IMR-90 (cell line): Measurements from ENCODE around the gene DBH. TPM values are rescaled to one million over a fixed set of nuclear protein-coding genes. Genes with fewer than 3 reads are reported as not detected.

Source experiments
- ATAC-seq: fragments of 200-7000 bp; cut with Tn5 transposase; 2 replicates; pipeline ENCODE4 v1.9.1; 2020; ENCODE audit warnings: low read depth, mild to moderate bottlenecking, moderate library complexity
- BruUV-seq: library from RNA; stranded (reverse); fragments of 400-500 nt; replicated peaks from 2 replicates; lab custom pipeline; 2021; lab: Mats Ljungman, UMichigan
- CTCF ChIA-PET: fragments of 300-600 bp; formaldehyde crosslinking; extraction: SDS; loops from one replicate; lab custom pipeline; 2021; ENCODE audit warnings: antibody characterized with exemption; lab: Yijun Ruan, JAX
- POLR2A ChIA-PET: fragments of 300-600 bp; sonication (Branson Sonifier 250); formaldehyde crosslinking; loops from one replicate; lab custom pipeline; 2022; ENCODE audit warnings: antibody characterized with exemption; ENCODE audit not compliant: unreplicated experiment; lab: Charles Lee
- DNase-seq: peaks from one replicate; pipeline ENCODE4 v3.0.0; 2013
- H2AFZ ChIP-seq: replicated peaks from 2 replicates; pipeline ENCODE3; 2013; ENCODE audit warnings: low read length, mild to moderate bottlenecking; ENCODE audit not compliant: poor library complexity
- H2AK5ac ChIP-seq: 2 replicates; pipeline ENCODE4 v1.6.1; 2013; ENCODE audit warnings: low read depth, low read length, inconsistent platforms
- H2AK9ac ChIP-seq: replicated peaks from 2 replicates; pipeline ENCODE3; 2013; ENCODE audit warnings: mild to moderate bottlenecking, low read depth, low read length, moderate library complexity; ENCODE audit not compliant: poor library complexity
- H2BK120ac ChIP-seq: 2 replicates; pipeline ENCODE4 v1.6.1; 2013; ENCODE audit warnings: low read depth, low read length, inconsistent platforms
- H2BK15ac ChIP-seq: 3 replicates; pipeline ENCODE4 v1.6.1; 2013; ENCODE audit warnings: low read depth, low read length, inconsistent platforms
- H2BK20ac ChIP-seq: 2 replicates; pipeline ENCODE4 v1.6.1; 2013; ENCODE audit warnings: low read depth, mild to moderate bottlenecking, inconsistent platforms, low read length, moderate library complexity
- H2BK5ac ChIP-seq: 2 replicates; pipeline ENCODE4 v1.6.1; 2013; ENCODE audit warnings: mild to moderate bottlenecking, low read depth, low read length, inconsistent platforms; ENCODE audit not compliant: poor library complexity, severe bottlenecking
- H3K14ac ChIP-seq: replicated peaks from 2 replicates; pipeline ENCODE4 v1.6.1; 2013; ENCODE audit warnings: low read depth, low read length, inconsistent platforms
- H3K18ac ChIP-seq: 2 replicates; pipeline ENCODE4 v1.6.1; 2013; ENCODE audit warnings: low read depth, low read length, control low read depth
- H3K23ac ChIP-seq: 2 replicates; pipeline ENCODE4 v1.6.1; 2013; ENCODE audit warnings: low read depth, low read length, inconsistent platforms
- H3K27ac ChIP-seq: 2 replicates; pipeline ENCODE4 v1.5.1; 2013; ENCODE audit warnings: mild to moderate bottlenecking, control low read depth, low read length; ENCODE audit not compliant: insufficient read depth
- H3K27me3 ChIP-seq: 2 replicates; pipeline ENCODE4 v1.6.1; 2013; ENCODE audit warnings: low read length; ENCODE audit not compliant: control insufficient read depth, insufficient read depth
- H3K36me3 ChIP-seq: 2 replicates; pipeline ENCODE4 v1.6.1; 2013; ENCODE audit warnings: low read length, mixed read lengths; ENCODE audit not compliant: control insufficient read depth, insufficient read depth
- H3K4ac ChIP-seq: 2 replicates; pipeline ENCODE4 v1.6.1; 2013; ENCODE audit warnings: low read depth, low read length, inconsistent platforms
- H3K4me1 ChIP-seq: 2 replicates; pipeline ENCODE4 v1.6.1; 2013; ENCODE audit warnings: low read length, mixed read lengths; ENCODE audit not compliant: control insufficient read depth, insufficient read depth
- H3K4me2 ChIP-seq: 2 replicates; pipeline ENCODE4 v1.6.1; 2013; ENCODE audit warnings: low read depth, mild to moderate bottlenecking, control low read depth, low read length, moderate library complexity
- H3K4me3 ChIP-seq: 2 replicates; pipeline ENCODE4 v1.5.1; 2013; ENCODE audit warnings: low read depth, mild to moderate bottlenecking, control low read depth, low read length, moderate library complexity; ENCODE audit not compliant: insufficient read depth
- H3K56ac ChIP-seq: 2 replicates; pipeline ENCODE4 v1.6.1; 2013; ENCODE audit warnings: low read length, inconsistent platforms; ENCODE audit not compliant: insufficient read depth; ENCODE audit errors: extremely low read depth
- H3K79me1 ChIP-seq, 2 experiments: 2 replicates each; pipeline ENCODE4 v1.6.1; 2013; ENCODE audit warnings: low read length in 2 of 2, inconsistent platforms in 1 of 2, low read depth in 1 of 2
- H3K9ac ChIP-seq: 2 replicates; pipeline ENCODE4 v1.6.1; 2013; ENCODE audit warnings: low read depth, low read length, control low read depth
- H3K9me1 ChIP-seq: 2 replicates; pipeline ENCODE4 v1.6.1; 2013; ENCODE audit warnings: low read length, inconsistent platforms; ENCODE audit not compliant: insufficient read depth
- H3K9me3 ChIP-seq: 2 replicates; pipeline ENCODE4 v1.6.1; 2013; ENCODE audit warnings: low read length; ENCODE audit not compliant: control insufficient read depth, insufficient read depth
- H4K20me1 ChIP-seq: 2 replicates; pipeline ENCODE4 v1.6.1; 2013; ENCODE audit warnings: low read length, inconsistent platforms; ENCODE audit not compliant: insufficient read depth
- H4K5ac ChIP-seq: 2 replicates; pipeline ENCODE4 v1.6.1; 2013; ENCODE audit warnings: mild to moderate bottlenecking, low read depth, low read length, control low read depth
- H4K8ac ChIP-seq, 2 experiments: 2 replicates each; pipeline ENCODE4 v1.6.1; 2013; ENCODE audit warnings: low read depth in 2 of 2, low read length in 2 of 2, control low read depth in 1 of 2, inconsistent platforms in 1 of 2
- H4K91ac ChIP-seq: 2 replicates; pipeline ENCODE4 v1.6.1; 2013; ENCODE audit warnings: low read depth, low read length, inconsistent platforms; ENCODE audit not compliant: insufficient read depth
- BHLHE40 ChIP-seq: fragments of 150-350 bp; IDR thresholded peaks from 2 replicates; pipeline ENCODE4 v1.6.1; 2016; ENCODE audit warnings: mild to moderate bottlenecking, low read depth, low read length
- CEBPB ChIP-seq: IDR thresholded peaks from 2 replicates; pipeline ENCODE4 v1.6.1; 2012; ENCODE audit warnings: low read depth, low read length, improper control_type of control experiment
- CHD1 ChIP-seq: IDR thresholded peaks from 2 replicates; pipeline ENCODE4 v1.6.1; 2012; ENCODE audit warnings: low read depth, low read length, improper control_type of control experiment
- CTCF ChIP-seq: conservative IDR thresholded peaks from 2 replicates; pipeline ENCODE4 v1.5.1; 2012; ENCODE audit warnings: mild to moderate bottlenecking, low read depth, low read length, improper control_type of control experiment
- ELK1 ChIP-seq: fragments of 150-350 bp; IDR thresholded peaks from 2 replicates; pipeline ENCODE4 v1.6.1; 2016; ENCODE audit warnings: low read depth, mild to moderate bottlenecking, low read length, moderate library complexity, borderline replicate concordance
- FOS ChIP-seq: fragments of 150-350 bp; IDR thresholded peaks from 2 replicates; pipeline ENCODE4 v1.6.1; 2016; ENCODE audit warnings: low read depth, low read length
- MAFK ChIP-seq: IDR thresholded peaks from 2 replicates; pipeline ENCODE4 v1.6.1; 2012; ENCODE audit warnings: low read depth, low read length, improper control_type of control experiment
- MAZ ChIP-seq: IDR thresholded peaks from 2 replicates; pipeline ENCODE4 v1.6.1; 2012; ENCODE audit warnings: low read depth, mild to moderate bottlenecking, low read length, improper control_type of control experiment, moderate library complexity, borderline replicate concordance
- MXI1 ChIP-seq: IDR thresholded peaks from 2 replicates; pipeline ENCODE4 v1.6.1; 2012; ENCODE audit warnings: low read depth, mild to moderate bottlenecking, low read length, moderate library complexity, borderline replicate concordance
- NFE2L2 ChIP-seq: fragments of 150-350 bp; IDR thresholded peaks from 2 replicates; pipeline ENCODE4 v1.6.1; 2016; ENCODE audit warnings: low read depth, mild to moderate bottlenecking, low read length
- POLR2A ChIP-seq: IDR thresholded peaks from 2 replicates; pipeline ENCODE4 v1.6.1; 2012; ENCODE audit warnings: mild to moderate bottlenecking, low read depth, low read length
- RAD21 ChIP-seq: IDR thresholded peaks from 2 replicates; pipeline ENCODE4 v1.6.1; 2012; ENCODE audit warnings: low read length, improper control_type of control experiment
- RCOR1 ChIP-seq: IDR thresholded peaks from 2 replicates; pipeline ENCODE4 v1.6.1; 2012; ENCODE audit warnings: mild to moderate bottlenecking, low read length, improper control_type of control experiment; ENCODE audit not compliant: insufficient replicate concordance
- RFX5 ChIP-seq: IDR thresholded peaks from 2 replicates; pipeline ENCODE4 v1.8.0; 2012; ENCODE audit warnings: low read depth, mild to moderate bottlenecking, low read length, moderate library complexity
- SMC3 ChIP-seq: fragments of 150-350 bp; IDR thresholded peaks from 2 replicates; pipeline ENCODE4 v1.6.1; 2016; ENCODE audit warnings: low read depth, mild to moderate bottlenecking, antibody characterized with exemption, low read length, moderate library complexity
- USF2 ChIP-seq: fragments of 150-350 bp; IDR thresholded peaks from 2 replicates; pipeline ENCODE4 v1.6.1; 2017; ENCODE audit warnings: mild to moderate bottlenecking, antibody characterized with exemption, low read length, low read depth
- WGBS, 2 experiments: methylation state at CpG; one replicate each; pipeline versions ENCODE4 v1.1.5 to v1.1.7; 2013; ENCODE audit warnings: missing lambda C conversion rate in 2 of 2; ENCODE audit not compliant: insufficient read length in 1 of 2; ENCODE audit errors: extremely low coverage in 2 of 2; 5-methylcytosine and 5-hydroxymethylcytosine counted together
- dilution Hi-C: fragments of 300-500 bp; cut with HindIII; formaldehyde crosslinking; loops from one replicate; pipeline ENCODE4 v1.14.3; 2018; ENCODE audit warnings: low sequenced_read_pairs; ENCODE audit not compliant: unreplicated experiment
- in situ Hi-C: fragments of 300-500 bp; cut with MboI; formaldehyde crosslinking; loops from 3 replicates; pipeline ENCODE4 v1.14.3; 2019; ENCODE audit warnings: low sequenced_read_pairs, inconsistent platforms, mixed read lengths
- intact Hi-C: fragments of 100-400 bp; cut with micrococcal nuclease; formaldehyde crosslinking; loops from 2 replicates; pipeline ENCODE4 v1.10.0; 2022
- polyA plus RNA-seq, 3 experiments: library from polyadenylated mRNA; depleted of rRNA; stranded (reverse); fragments of >200 nt; gene quantifications; 2 replicates each; pipeline ENCODE4 v1.2.3, GENCODE V29; 2012; ENCODE audit warnings: low replicate concordance in 1 of 3
- total RNA-seq: library from RNA; depleted of rRNA; stranded (reverse); fragments of >200 nt; gene quantifications from 2 replicates; pipeline ENCODE4 v1.2.3, GENCODE V29; 2012

The DBH gene
- total and polyA plus RNA-seq, 2 of the 4 experiments (the other 2 are of a cell fraction), result not detected

- no peak overlapping the region for H3K4me2 ChIP-seq
- no peaks in the 10 kb centered on the region for H4K20me1 ChIP-seq
- H2BK5ac ChIP-seq, result no peak overlapping the region
- ChIA-PET CTCF (interaction anchor here (1.1 kb wide), 1 partner anchor 11 kb away, joined by 5 read pairs; no protein-coding TSS in a partner anchor), POLR2A (no interaction called here)
- DNase-seq, result no peak
- no peaks in the 10 kb centered on the region for H3K4me1 ChIP-seq
- no TSS peak for BruUV-seq
- no peak overlapping the region for H2BK15ac ChIP-seq
- H3K4ac ChIP-seq, result no peak overlapping the region
- H3K9me3 ChIP-seq, result no peaks in the 10 kb centered on the region
- dilution Hi-C loops, result no loop called here
- no peak overlapping the region for H2AK5ac ChIP-seq
- no peak overlapping the region for H3K56ac ChIP-seq
- intact Hi-C loops, result no loop called here
- H3K9ac ChIP-seq, result no peak overlapping the region
- H4K8ac ChIP-seq, result no peak overlapping the region
- H2AFZ ChIP-seq, result no peak overlapping the region
- no peak overlapping the region for H3K18ac ChIP-seq
- H3K14ac ChIP-seq, result no peak overlapping the region
- H3K27ac ChIP-seq, result no peak overlapping the region
- TF ChIP-seq RAD21, result no peak
- TF ChIP-seq CTCF, result no peak
- TF ChIP-seq CHD1, result no peak
- TF ChIP-seq POLR2A, result no peak
- TF ChIP-seq SMC3, result no peak
- no peak for TF ChIP-seq MXI1
- no peak for TF ChIP-seq MAFK
- no peak for TF ChIP-seq USF2
- no peak for TF ChIP-seq CEBPB
- no peak for TF ChIP-seq RFX5
- no peak for TF ChIP-seq MAZ
- no peak for TF ChIP-seq RCOR1
- TF ChIP-seq FOS, result no peak
- TF ChIP-seq BHLHE40, result no peak
- TF ChIP-seq NFE2L2, result no peak
- no peak for TF ChIP-seq ELK1
- H3K9me1 ChIP-seq, result no peaks in the 10 kb centered on the region
- H2BK20ac ChIP-seq, result no peak overlapping the region
- H3K79me1 ChIP-seq, result no peaks in the 10 kb centered on the region
- no peak overlapping the region for H2AK9ac ChIP-seq
- no peak overlapping the region for H4K91ac ChIP-seq
- H3K36me3 ChIP-seq, result no peaks in the 10 kb centered on the region
- H3K23ac ChIP-seq, result no peak overlapping the region
- H2BK120ac ChIP-seq, result no peak overlapping the region
- H3K27me3 ChIP-seq, result peaks cover 41% of the 10 kb centered on the region
- H4K5ac ChIP-seq, result no peak overlapping the region
- WGBS, 2 experiments, result 58% methylated on average over 5 of the region's 25 CpGs; no CpG with 5 or more reads in 1 of the 2 experiments
- in situ Hi-C loops, result no loop called here
- no peak for ATAC-seq
- H3K4me3 ChIP-seq, result no peak overlapping the region
These were observed 11.8 kb downstream of the DBH start for GRCh38 chr9:133647765-133648469.
